ENCODE results near the gene SRSF2.
"Not testable (repeated sequence)": the region's sequence is repeated elsewhere in the genome, so short reads cannot be mapped to it uniquely, and the experiment has no call there.

Gene SRSF2

GRCh38 chr17:76700270-76700616, 36.9 kb downstream of the SRSF2 start:
- Histone ChIP-seq H3K27ac (ENCODE audit: low read length) (no peak overlapping the region), H3K4me1 (ENCODE audit: insufficient read depth, low read length) (no peaks in the 10 kb centered on the region), H3K79me2 (ENCODE audit: insufficient read depth, low read length) (no peaks in the 10 kb centered on the region), H3K9ac (ENCODE audit: low read depth, low read length) (no peak overlapping the region), H2AFZ (ENCODE audit: low read depth, low read length) (no peak overlapping the region), H3K4me3 (ENCODE audit: low read depth in 1 of 2, low read length in 2 of 2) (no peak overlapping the region), H3K27me3 (ENCODE audit: insufficient read depth, low read length, poor library complexity) (no peaks in the 10 kb centered on the region), H3K9me3 (ENCODE audit: insufficient read depth, low read length, severe bottlenecking) (no peaks in the 10 kb centered on the region), H4K20me1 (ENCODE audit: insufficient read depth, low read length) (no peaks in the 10 kb centered on the region), H3K4me2 (ENCODE audit: insufficient read depth, low read length) (no peak overlapping the region), H3K36me3 (ENCODE audit: insufficient read depth, low read length) (no peaks in the 10 kb centered on the region)
- 0 out of 3 replicates have a peak, but pooled peaks have one; percentile 12 for ATAC-seq (ENCODE audit: insufficient read depth, low read depth)
- TF ChIP-seq, protein P1, sequence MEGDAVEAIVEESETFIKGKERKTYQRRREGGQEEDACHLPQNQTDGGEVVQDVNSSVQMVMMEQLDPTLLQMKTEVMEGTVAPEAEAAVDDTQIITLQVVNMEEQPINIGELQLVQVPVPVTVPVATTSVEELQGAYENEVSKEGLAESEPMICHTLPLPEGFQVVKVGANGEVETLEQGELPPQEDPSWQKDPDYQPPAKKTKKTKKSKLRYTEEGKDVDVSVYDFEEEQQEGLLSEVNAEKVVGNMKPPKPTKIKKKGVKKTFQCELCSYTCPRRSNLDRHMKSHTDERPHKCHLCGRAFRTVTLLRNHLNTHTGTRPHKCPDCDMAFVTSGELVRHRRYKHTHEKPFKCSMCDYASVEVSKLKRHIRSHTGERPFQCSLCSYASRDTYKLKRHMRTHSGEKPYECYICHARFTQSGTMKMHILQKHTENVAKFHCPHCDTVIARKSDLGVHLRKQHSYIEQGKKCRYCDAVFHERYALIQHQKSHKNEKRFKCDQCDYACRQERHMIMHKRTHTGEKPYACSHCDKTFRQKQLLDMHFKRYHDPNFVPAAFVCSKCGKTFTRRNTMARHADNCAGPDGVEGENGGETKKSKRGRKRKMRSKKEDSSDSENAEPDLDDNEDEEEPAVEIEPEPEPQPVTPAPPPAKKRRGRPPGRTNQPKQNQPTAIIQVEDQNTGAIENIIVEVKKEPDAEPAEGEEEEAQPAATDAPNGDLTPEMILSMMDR (IDR thresholded peaks at IDR 0.05; ENCODE audit: borderline replicate concordance, extremely low read depth, low read length, poor library complexity, severe bottlenecking) = no peak
- TF ChIP-seq EZH2 (IDR thresholded peaks at IDR 0.05; ENCODE audit: borderline replicate concordance, low read depth, low read length, severe bottlenecking) = no peak
- DNase-seq = no peak

DNA sequence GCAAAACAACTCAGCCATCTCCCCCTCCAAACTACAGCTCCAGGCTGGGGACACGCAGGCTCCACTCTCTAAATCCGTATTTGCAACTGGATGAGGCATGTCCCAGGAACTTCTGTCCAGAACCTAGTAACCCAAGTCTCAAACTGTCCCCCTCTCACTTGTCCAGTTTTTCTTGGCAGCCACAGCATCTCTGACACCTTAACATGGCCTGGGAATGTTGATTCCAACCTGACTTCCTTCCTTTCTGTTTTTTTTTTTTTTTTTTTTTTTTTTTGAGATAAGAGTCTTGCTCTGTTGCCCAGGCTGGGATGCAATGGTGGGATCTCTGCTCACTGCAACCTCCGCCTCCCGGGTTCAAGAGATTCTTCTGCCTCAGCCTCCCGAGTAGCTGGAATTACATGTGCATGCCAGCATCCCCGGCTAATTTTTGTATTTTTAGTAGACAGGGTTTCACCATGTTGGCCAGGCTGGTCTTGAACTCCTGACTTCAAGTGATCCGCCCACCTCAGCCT, 38.6 kb downstream of the SRSF2 start:
- not testable (repeated sequence) for H3K27ac ChIP-seq (ENCODE audit: low read length); H3K4me3 ChIP-seq (ENCODE audit: low read depth in 1 of 2, low read length in 2 of 2); DNase-seq; H3K36me3 ChIP-seq (ENCODE audit: insufficient read depth, low read length); H3K27me3 ChIP-seq (ENCODE audit: insufficient read depth, low read length, poor library complexity); H3K9ac ChIP-seq (ENCODE audit: low read depth, low read length); H3K4me2 ChIP-seq (ENCODE audit: insufficient read depth, low read length); H3K79me2 ChIP-seq (ENCODE audit: insufficient read depth, low read length); H2AFZ ChIP-seq (ENCODE audit: low read depth, low read length); H3K4me1 ChIP-seq (ENCODE audit: insufficient read depth, low read length); ATAC-seq (ENCODE audit: insufficient read depth, low read depth); H4K20me1 ChIP-seq (ENCODE audit: insufficient read depth, low read length); H3K9me3 ChIP-seq (ENCODE audit: insufficient read depth, low read length, severe bottlenecking)

GRCh38 chr17:76697702-76698465, 39.2 kb downstream of the SRSF2 start:
- Histone ChIP-seq H3K9me3 (ENCODE audit: insufficient read depth, low read length, severe bottlenecking) (no peaks in the 10 kb centered on the region), H4K20me1 (ENCODE audit: insufficient read depth, low read length) (no peaks in the 10 kb centered on the region), H3K9ac (ENCODE audit: low read depth, low read length) (no peak overlapping the region), H3K4me1 (ENCODE audit: insufficient read depth, low read length) (no peaks in the 10 kb centered on the region), H3K4me2 (ENCODE audit: insufficient read depth, low read length) (no peak overlapping the region), H3K79me2 (ENCODE audit: insufficient read depth, low read length) (no peaks in the 10 kb centered on the region), H3K27ac (ENCODE audit: low read length) (no peak overlapping the region), H2AFZ (ENCODE audit: low read depth, low read length) (no peak overlapping the region), H3K27me3 (ENCODE audit: insufficient read depth, low read length, poor library complexity) (no peaks in the 10 kb centered on the region), H3K36me3 (ENCODE audit: insufficient read depth, low read length) (no peaks in the 10 kb centered on the region), H3K4me3 (ENCODE audit: low read depth in 1 of 2, low read length in 2 of 2) (no peak overlapping the region)
- DNase-seq (no peak), ATAC-seq (ENCODE audit: insufficient read depth, low read depth) (no peak)
- TF ChIP-seq, protein P1 (IDR thresholded peaks at IDR 0.05; ENCODE audit: borderline replicate concordance, extremely low read depth, low read length, poor library complexity, severe bottlenecking) = no peak

GRCh38 chr17:76696763-76697701, 40.1 kb downstream of the SRSF2 start:
- Histone ChIP-seq H3K4me2 (ENCODE audit: insufficient read depth, low read length) (no peak overlapping the region), H3K9ac (ENCODE audit: low read depth, low read length) (no peak overlapping the region), H2AFZ (ENCODE audit: low read depth, low read length) (no peak overlapping the region)

More at GRCh38 chr17:76696763-76697701, 40.1 kb downstream of the SRSF2 start:
- Histone ChIP-seq H3K27me3 (ENCODE audit: insufficient read depth, low read length, poor library complexity) (no peaks in the 10 kb centered on the region), H3K79me2 (ENCODE audit: insufficient read depth, low read length) (no peaks in the 10 kb centered on the region), H4K20me1 (ENCODE audit: insufficient read depth, low read length) (no peaks in the 10 kb centered on the region), H3K4me1 (ENCODE audit: insufficient read depth, low read length) (no peaks in the 10 kb centered on the region), H3K36me3 (ENCODE audit: insufficient read depth, low read length) (no peaks in the 10 kb centered on the region), H3K9me3 (ENCODE audit: insufficient read depth, low read length, severe bottlenecking) (no peaks in the 10 kb centered on the region), H3K27ac (ENCODE audit: low read length) (no peak overlapping the region), H3K4me3 (ENCODE audit: low read depth in 1 of 2, low read length in 2 of 2) (no peak overlapping the region)
- DNase-seq (no peak), ATAC-seq (ENCODE audit: insufficient read depth, low read depth) (no peak)
- TF ChIP-seq, protein P1 (IDR thresholded peaks at IDR 0.05; ENCODE audit: borderline replicate concordance, extremely low read depth, low read length, poor library complexity, severe bottlenecking) = no peak
- TF ChIP-seq EZH2 (IDR thresholded peaks at IDR 0.05; ENCODE audit: borderline replicate concordance, low read depth, low read length, severe bottlenecking) = no peak

All from DND-41 (cell line).